DOHH2 (cell line): ENCODE data around the gene RASGRF1.

ENCODE experiments used
- H3F3A ChIP-seq: fragments of 200-600 bp; sonication (generic), shearing (Covaris generic); 2 replicates; pipeline ENCODE4 v1.6.0; 2016; ENCODE audit warnings: antibody characterized with exemption, mild to moderate bottlenecking; ENCODE audit not compliant: control insufficient read depth, insufficient read depth
- H3K27ac ChIP-seq: fragments of 200-600 bp; sonication (generic); 2 replicates; pipeline ENCODE4 v1.5.1; 2014; ENCODE audit warnings: low read depth, mild to moderate bottlenecking, low read length, moderate library complexity
- H3K27me3 ChIP-seq: fragments of 200-600 bp; sonication (generic); 2 replicates; pipeline ENCODE4 v1.6.1; 2014; ENCODE audit warnings: mild to moderate bottlenecking, low read length, mixed read lengths; ENCODE audit not compliant: control insufficient read depth
- H3K36me3 ChIP-seq: fragments of 200-600 bp; sonication (generic); 2 replicates; pipeline ENCODE4 v1.6.1; 2014; ENCODE audit warnings: mild to moderate bottlenecking, low read length, moderate library complexity, mixed read lengths; ENCODE audit not compliant: control insufficient read depth
- H3K4me1 ChIP-seq: fragments of 200-600 bp; sonication (generic); 2 replicates; pipeline ENCODE4 v1.6.1; 2014; ENCODE audit warnings: mild to moderate bottlenecking, low read length, mixed read lengths; ENCODE audit not compliant: control insufficient read depth
- H3K4me2 ChIP-seq: fragments of 200-600 bp; sonication (generic); 2 replicates; pipeline ENCODE4 v1.6.0; 2014; ENCODE audit warnings: mild to moderate bottlenecking, low read length, moderate library complexity
- H3K4me3 ChIP-seq: fragments of 200-600 bp; sonication (generic); 2 replicates; pipeline ENCODE4 v1.5.1; 2014; ENCODE audit warnings: mild to moderate bottlenecking, low read length, mixed read lengths
- H3K79me2 ChIP-seq: fragments of 200-600 bp; sonication (generic); 2 replicates; pipeline ENCODE4 v1.6.1; 2014; ENCODE audit warnings: mild to moderate bottlenecking, low read length, mixed read lengths; ENCODE audit not compliant: control insufficient read depth
- H3K9me2 ChIP-seq: fragments of 200-600 bp; sonication (generic); replicated peaks from 2 replicates; pipeline ENCODE4 v1.6.1; 2014; ENCODE audit warnings: mild to moderate bottlenecking, low read length, mixed read lengths; ENCODE audit not compliant: control insufficient read depth
- H3K9me3 ChIP-seq: fragments of 200-600 bp; sonication (generic); 2 replicates; pipeline ENCODE4 v1.6.1; 2014; ENCODE audit warnings: antibody characterized with exemption, low read length, mixed read lengths; ENCODE audit not compliant: control insufficient read depth, insufficient read depth
- H4K20me1 ChIP-seq: fragments of 200-600 bp; sonication (generic); 2 replicates; pipeline ENCODE4 v1.6.0; 2014; ENCODE audit warnings: low read depth, mild to moderate bottlenecking, antibody characterized with exemption, low read length, moderate library complexity; ENCODE audit not compliant: control insufficient read depth, insufficient read depth
- CTCF ChIP-seq: fragments of 200-600 bp; sonication (generic); IDR thresholded peaks from one replicate; pipeline ENCODE4 v1.5.1; 2014; ENCODE audit warnings: antibody characterized with exemption, mild to moderate bottlenecking, low read depth, low read length; ENCODE audit not compliant: poor library complexity, severe bottlenecking
- EZH2phosphoT487 ChIP-seq: fragments of 200-600 bp; sonication (generic); IDR thresholded peaks from 2 replicates; pipeline ENCODE4 v1.6.1; 2017; ENCODE audit warnings: borderline replicate concordance, mild to moderate bottlenecking, antibody characterized with exemption, low read length, moderate library complexity, mixed read lengths

The RASGRF1 gene

GRCh38 chr15:78979456-78980320, 110.9 kb downstream of the RASGRF1 start:
- H3K4me3 ChIP-seq = peak overlapping the region; percentile 51
- peak overlapping the region; percentile 68 for H3K4me2 ChIP-seq
- no peaks in the 10 kb centered on the region for H3K36me3 ChIP-seq
- H3K9me3 ChIP-seq = no peaks in the 10 kb centered on the region
- TF ChIP-seq CTCF (peak; percentile 96), EZH2phosphoT487 (no peak)
- no peak overlapping the region for H3K27ac ChIP-seq
- no peaks in the 10 kb centered on the region for H3K79me2 ChIP-seq
- no peaks in the 10 kb centered on the region for H3F3A ChIP-seq
- H3K4me1 ChIP-seq = peaks cover 32% of the 10 kb centered on the region
- H3K27me3 ChIP-seq = no peaks in the 10 kb centered on the region
- no peaks in the 10 kb centered on the region for H4K20me1 ChIP-seq
- no peaks in the 10 kb centered on the region for H3K9me2 ChIP-seq

GRCh38 chr15:78978601-78979179, 111.9 kb downstream of the RASGRF1 start:
- TF ChIP-seq EZH2phosphoT487 = no peak
- TF ChIP-seq CTCF = no peak
- Histone ChIP-seq H3K27ac (no peak overlapping the region), H3K4me3 (peak overlapping the region; percentile 7; the same call in 1 of the 2 replicates), H3K4me2 (peak overlapping the region; percentile 68), H3K9me2 (no peaks in the 10 kb centered on the region), H3K79me2 (no peaks in the 10 kb centered on the region), H3K27me3 (no peaks in the 10 kb centered on the region), H3F3A (no peaks in the 10 kb centered on the region), H3K4me1 (peaks cover 32% of the 10 kb centered on the region), H3K9me3 (no peaks in the 10 kb centered on the region), H4K20me1 (no peaks in the 10 kb centered on the region), H3K36me3 (no peaks in the 10 kb centered on the region)

GRCh38 chr15:78977591-78978347, 112.8 kb downstream of the RASGRF1 start:
- no peak overlapping the region for H3K4me3 ChIP-seq
- H3K9me3 ChIP-seq = no peaks in the 10 kb centered on the region
- H3K9me2 ChIP-seq = no peaks in the 10 kb centered on the region
- TF ChIP-seq CTCF (no peak), EZH2phosphoT487 (no peak)
- no peaks in the 10 kb centered on the region for H3K79me2 ChIP-seq
- H3K36me3 ChIP-seq = no peaks in the 10 kb centered on the region
- H4K20me1 ChIP-seq = no peaks in the 10 kb centered on the region
- 0 out of 2 replicates have a peak overlapping the region, but pooled peaks have one; percentile 5 for H3K4me2 ChIP-seq
- no peaks in the 10 kb centered on the region for H3K27me3 ChIP-seq
- H3K27ac ChIP-seq = no peak overlapping the region
- no peaks in the 10 kb centered on the region for H3F3A ChIP-seq
- peaks cover 32% of the 10 kb centered on the region for H3K4me1 ChIP-seq
